ENCODE results near the gene PAEP.

PAEP gene

DNA sequence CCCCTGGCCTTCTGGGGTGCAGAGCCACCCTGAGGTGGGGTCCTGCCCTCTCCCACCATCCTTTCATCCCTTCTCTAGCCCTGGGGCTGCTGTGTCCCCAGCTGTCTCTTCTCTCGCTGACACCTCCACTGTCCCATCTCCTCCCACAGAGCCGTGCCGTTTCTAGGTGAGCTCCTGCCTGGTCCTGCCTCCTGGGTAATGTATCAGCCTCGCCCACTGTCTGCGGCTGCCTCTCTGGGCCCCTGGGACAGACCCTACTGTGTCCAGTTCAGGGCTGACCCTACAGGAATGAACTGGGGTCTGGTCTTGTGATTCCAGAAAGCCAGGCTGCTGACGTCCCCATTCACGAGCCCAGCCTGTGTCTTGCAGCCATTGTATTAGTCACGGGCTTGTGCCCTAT lies 4.1 kb downstream of the PAEP start:
- Histone ChIP-seq H3K27ac (no peak overlapping the region), H3K27me3 (ENCODE audit: insufficient read depth, low read depth, severe bottlenecking) (peaks cover under 1% of the 10 kb centered on the region), H3K9me3 (ENCODE audit: severe bottlenecking) (peaks cover 13% of the 10 kb centered on the region), H3K36me3 (no peaks in the 10 kb centered on the region), H3K4me3 (ENCODE audit: low read depth, low read length) (no peak overlapping the region)
- DNase-seq: no peak
- TF ChIP-seq, protein P1, sequence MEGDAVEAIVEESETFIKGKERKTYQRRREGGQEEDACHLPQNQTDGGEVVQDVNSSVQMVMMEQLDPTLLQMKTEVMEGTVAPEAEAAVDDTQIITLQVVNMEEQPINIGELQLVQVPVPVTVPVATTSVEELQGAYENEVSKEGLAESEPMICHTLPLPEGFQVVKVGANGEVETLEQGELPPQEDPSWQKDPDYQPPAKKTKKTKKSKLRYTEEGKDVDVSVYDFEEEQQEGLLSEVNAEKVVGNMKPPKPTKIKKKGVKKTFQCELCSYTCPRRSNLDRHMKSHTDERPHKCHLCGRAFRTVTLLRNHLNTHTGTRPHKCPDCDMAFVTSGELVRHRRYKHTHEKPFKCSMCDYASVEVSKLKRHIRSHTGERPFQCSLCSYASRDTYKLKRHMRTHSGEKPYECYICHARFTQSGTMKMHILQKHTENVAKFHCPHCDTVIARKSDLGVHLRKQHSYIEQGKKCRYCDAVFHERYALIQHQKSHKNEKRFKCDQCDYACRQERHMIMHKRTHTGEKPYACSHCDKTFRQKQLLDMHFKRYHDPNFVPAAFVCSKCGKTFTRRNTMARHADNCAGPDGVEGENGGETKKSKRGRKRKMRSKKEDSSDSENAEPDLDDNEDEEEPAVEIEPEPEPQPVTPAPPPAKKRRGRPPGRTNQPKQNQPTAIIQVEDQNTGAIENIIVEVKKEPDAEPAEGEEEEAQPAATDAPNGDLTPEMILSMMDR (IDR thresholded peaks at IDR 0.05; ENCODE audit: low read depth, low read length): no peak

DNA sequence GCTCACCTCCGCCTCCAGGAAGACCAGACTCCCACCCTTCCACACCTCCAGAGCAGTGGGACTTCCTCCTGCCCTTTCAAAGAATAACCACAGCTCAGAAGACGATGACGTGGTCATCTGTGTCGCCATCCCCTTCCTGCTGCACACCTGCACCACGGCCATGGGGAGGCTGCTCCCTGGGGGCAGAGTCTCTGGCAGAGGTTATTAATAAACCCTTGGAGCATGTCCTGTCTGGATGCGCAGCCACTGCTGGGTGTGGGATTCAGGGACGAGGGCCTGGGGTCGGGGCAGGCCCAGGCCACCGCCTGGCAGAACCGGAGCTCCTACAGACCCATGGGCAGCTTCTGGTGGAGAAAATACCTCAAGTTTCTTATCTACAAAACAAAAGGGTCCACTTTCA lies 5.0 kb downstream of the PAEP start:
- no peak overlapping the region for H3K27ac ChIP-seq
- DNase-seq: no peak
- no peaks in the 10 kb centered on the region for H3K36me3 ChIP-seq
- peaks cover 2% of the 10 kb centered on the region for H3K27me3 ChIP-seq (ENCODE audit: insufficient read depth, low read depth, severe bottlenecking)
- H3K9me3 ChIP-seq (ENCODE audit: severe bottlenecking): peaks cover 13% of the 10 kb centered on the region
- no peak overlapping the region for H3K4me3 ChIP-seq (ENCODE audit: low read depth, low read length)
- TF ChIP-seq, protein P1 (IDR thresholded peaks at IDR 0.05; ENCODE audit: low read depth, low read length): no peak

DNA sequence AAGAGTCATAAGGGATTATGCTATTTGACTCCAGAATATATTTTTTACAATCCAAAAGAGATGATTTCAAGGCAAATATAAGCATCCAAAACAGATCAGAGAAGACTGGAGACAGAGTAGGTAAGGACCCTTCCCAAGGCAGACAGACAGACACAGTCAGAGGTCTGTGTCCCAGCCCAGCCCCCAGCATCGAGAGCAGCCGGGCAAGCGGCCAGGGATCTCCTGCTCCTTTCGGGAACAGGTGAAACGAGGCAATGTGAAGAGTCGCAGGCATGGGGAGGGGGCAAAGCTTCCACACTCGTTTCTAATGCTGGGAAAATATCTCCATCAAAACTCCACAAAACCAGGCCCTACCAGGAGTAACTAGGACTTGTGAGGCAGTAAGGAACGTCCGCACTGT lies 5.8 kb downstream of the PAEP start:
- Histone ChIP-seq H3K4me3 (ENCODE audit: low read depth, low read length) (no peak overlapping the region), H3K9me3 (ENCODE audit: severe bottlenecking) (peaks cover 13% of the 10 kb centered on the region), H3K27ac (no peak overlapping the region), H3K27me3 (ENCODE audit: insufficient read depth, low read depth, severe bottlenecking) (peaks cover 2% of the 10 kb centered on the region), H3K36me3 (no peaks in the 10 kb centered on the region)
- DNase-seq: no peak
- TF ChIP-seq, protein P1 (IDR thresholded peaks at IDR 0.05; ENCODE audit: low read depth, low read length): no peak

DNA sequence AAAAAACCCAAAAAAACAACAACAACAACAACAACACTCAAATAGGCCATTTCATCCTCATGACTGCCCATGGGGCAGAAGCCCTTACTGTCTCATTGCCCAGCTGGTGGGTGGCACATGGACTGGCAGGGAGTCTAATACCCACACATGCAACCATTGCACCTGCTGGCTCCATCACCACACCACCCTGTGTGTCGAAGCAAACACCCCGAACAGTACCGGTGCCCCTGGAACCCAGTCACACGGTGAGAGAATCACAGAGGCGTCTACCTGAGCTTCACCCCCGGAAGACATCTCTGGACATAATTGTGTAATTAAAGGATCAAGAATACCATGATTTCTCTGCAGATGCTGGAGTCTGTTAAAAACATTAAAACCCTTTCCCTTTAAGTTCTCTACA lies 6.5 kb downstream of the PAEP start:
- DNase-seq: no peak
- H3K36me3 ChIP-seq: no peaks in the 10 kb centered on the region
- peaks cover 2% of the 10 kb centered on the region for H3K27me3 ChIP-seq (ENCODE audit: insufficient read depth, low read depth, severe bottlenecking)
- H3K9me3 ChIP-seq (ENCODE audit: severe bottlenecking): peaks cover 13% of the 10 kb centered on the region
- TF ChIP-seq, protein P1 (IDR thresholded peaks at IDR 0.05; ENCODE audit: low read depth, low read length): no peak
- no peak overlapping the region for H3K27ac ChIP-seq
- H3K4me3 ChIP-seq (ENCODE audit: low read depth, low read length): no peak overlapping the region

DNA sequence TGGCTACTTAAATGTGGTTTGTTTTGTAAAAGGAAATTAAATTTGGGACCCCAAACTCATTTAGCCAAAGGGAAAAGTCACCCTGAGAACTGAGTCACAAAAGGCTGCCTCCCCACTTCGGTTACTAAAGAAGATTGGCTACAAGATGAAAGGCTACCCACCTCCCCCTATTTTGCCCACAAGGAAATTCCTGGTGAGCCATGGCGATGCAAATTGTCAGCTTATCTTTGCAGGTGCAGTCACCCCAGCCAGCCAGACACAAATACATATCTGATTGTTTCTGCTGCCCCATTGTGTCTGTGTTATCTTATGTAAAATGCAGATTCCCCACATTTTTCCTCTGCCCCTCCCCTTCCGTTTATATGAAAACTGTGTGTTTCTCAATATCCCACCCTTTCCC lies 8.9 kb downstream of the PAEP start:
- Histone ChIP-seq H3K9me3 (ENCODE audit: severe bottlenecking) (peaks cover 13% of the 10 kb centered on the region), H3K27me3 (ENCODE audit: insufficient read depth, low read depth, severe bottlenecking) (peaks cover 2% of the 10 kb centered on the region), H3K36me3 (no peaks in the 10 kb centered on the region), H3K27ac (no peak overlapping the region), H3K4me3 (ENCODE audit: low read depth, low read length) (no peak overlapping the region)
- DNase-seq: no peak
- TF ChIP-seq, protein P1 (IDR thresholded peaks at IDR 0.05; ENCODE audit: low read depth, low read length): no peak

DNA sequence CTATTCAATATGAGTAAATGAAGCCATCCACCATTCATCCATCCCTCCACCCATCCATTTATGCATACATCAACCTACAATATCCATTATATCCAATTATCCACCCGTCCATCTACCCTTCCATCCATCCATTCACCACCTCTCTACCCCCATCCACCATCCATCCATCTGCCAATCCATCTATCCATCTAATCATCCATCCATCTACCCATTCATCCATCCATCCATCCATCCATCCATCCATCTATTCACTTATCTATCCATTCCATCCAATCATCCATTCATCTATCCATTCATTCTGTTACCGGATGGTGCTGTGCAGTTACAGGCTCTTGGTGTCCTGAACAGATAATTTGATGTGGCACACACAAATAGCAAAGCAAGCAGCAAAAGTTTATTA lies 10.7 kb downstream of the PAEP start:
- TF ChIP-seq, protein P1 (IDR thresholded peaks at IDR 0.05; ENCODE audit: low read depth, low read length): no peak
- H3K36me3 ChIP-seq: no peaks in the 10 kb centered on the region
- peaks cover 13% of the 10 kb centered on the region for H3K9me3 ChIP-seq (ENCODE audit: severe bottlenecking)
- DNase-seq: no peak
- peaks cover 2% of the 10 kb centered on the region for H3K27me3 ChIP-seq (ENCODE audit: insufficient read depth, low read depth, severe bottlenecking)
- no peak overlapping the region for H3K4me3 ChIP-seq (ENCODE audit: low read depth, low read length)
- no peak overlapping the region for H3K27ac ChIP-seq
